ENCODE data around the gene POLR2L. TPM values are rescaled to one million over a fixed set of nuclear protein-coding genes. Genes with fewer than 3 reads are reported as not detected.

Gene POLR2L
- total and polyA plus RNA-seq, 5 donors from 2014 or later = 43.1 to 101 (median 74.3) TPM

- ATAC-seq (ENCODE audit: low read depth in 2 of 2) = no peak
- H3K9me3 ChIP-seq (ENCODE audit: control insufficient read depth in 2 of 2, low read length in 2 of 2) = no peaks in the 10 kb centered on the region
- no peaks in the 10 kb centered on the region for H3K9me3 Mint-ChIP-seq
- H3K27ac Mint-ChIP-seq = peak overlapping the region in 1 of 3 donors; percentile 73
- H3K27me3 ChIP-seq (ENCODE audit: control insufficient read depth, insufficient read depth, low read length) = no peaks in the 10 kb centered on the region
- H3K36me3 Mint-ChIP-seq = no peaks in the 10 kb centered on the region
- peaks cover 33% of the 10 kb centered on the region for H3K27me3 Mint-ChIP-seq
- peaks cover 0 to 46% (median 6%) of the 10 kb centered on the region in 4 donors for H3K4me1 Mint-ChIP-seq
- DNase-seq = no peak
- H3K36me3 ChIP-seq (ENCODE audit: control insufficient read depth, insufficient read depth, low read length) = no peaks in the 10 kb centered on the region
- H3K4me1 ChIP-seq (ENCODE audit: control insufficient read depth, insufficient read depth, low read length, poor library complexity, severe bottlenecking) = peaks cover 60% of the 10 kb centered on the region
- H3K4me3 ChIP-seq (ENCODE audit: low read depth, low read length) = no peak overlapping the region
- peak overlapping the region; percentile 54 to 72 (median 58) for H3K4me3 Mint-ChIP-seq
- no peak overlapping the region for H3K27ac ChIP-seq (ENCODE audit: insufficient read depth, low read length, poor library complexity, severe bottlenecking)
Measured at GRCh38 chr11:831961-832528, 10.3 kb downstream of the POLR2L start.

GRCh38 chr11:831118-831864 is 11.0 kb downstream of the POLR2L start:
- Histone ChIP-seq H3K4me3 (ENCODE audit: low read depth, low read length) (no peak overlapping the region), H3K4me1 (ENCODE audit: control insufficient read depth, insufficient read depth, low read length, poor library complexity, severe bottlenecking) (peaks cover 68% of the 10 kb centered on the region), H3K27ac (ENCODE audit: insufficient read depth, low read length, poor library complexity, severe bottlenecking) (no peak overlapping the region), H3K36me3 (ENCODE audit: control insufficient read depth, insufficient read depth, low read length) (no peaks in the 10 kb centered on the region), H3K27me3 (ENCODE audit: control insufficient read depth, insufficient read depth, low read length) (no peaks in the 10 kb centered on the region), H3K9me3 (ENCODE audit: control insufficient read depth in 2 of 2, low read length in 2 of 2) (no peaks in the 10 kb centered on the region)
- ATAC-seq (ENCODE audit: low read depth in 2 of 2) (no peak), DNase-seq (no peak)
- no peaks in the 10 kb centered on the region for H3K9me3 Mint-ChIP-seq
- peak overlapping the region in 1 of 3 donors; percentile 73 for H3K27ac Mint-ChIP-seq
- H3K4me3 Mint-ChIP-seq = peak overlapping the region; percentile 54 to 63 (median 58)
- H3K4me1 Mint-ChIP-seq = peaks cover 0 to 51% (median 8%) of the 10 kb centered on the region in 4 donors
- no peaks in the 10 kb centered on the region for H3K36me3 Mint-ChIP-seq
- H3K27me3 Mint-ChIP-seq = peaks cover 37% of the 10 kb centered on the region

GRCh38 chr11:830295-831117 is 11.8 kb downstream of the POLR2L start:
- no peaks in the 10 kb centered on the region for H3K9me3 Mint-ChIP-seq
- peaks cover 0 to 52% (median 8%) of the 10 kb centered on the region in 4 donors for H3K4me1 Mint-ChIP-seq
- H3K27ac Mint-ChIP-seq = no peak overlapping the region
- no peaks in the 10 kb centered on the region for H3K9me3 ChIP-seq (ENCODE audit: control insufficient read depth in 2 of 2, low read length in 2 of 2)
- peaks cover 39% of the 10 kb centered on the region for H3K27me3 Mint-ChIP-seq
- H3K4me1 ChIP-seq (ENCODE audit: control insufficient read depth, insufficient read depth, low read length, poor library complexity, severe bottlenecking) = peaks cover 72% of the 10 kb centered on the region
- no peaks in the 10 kb centered on the region for H3K36me3 ChIP-seq (ENCODE audit: control insufficient read depth, insufficient read depth, low read length)
- no peak overlapping the region for H3K4me3 ChIP-seq (ENCODE audit: low read depth, low read length)
- no peaks in the 10 kb centered on the region for H3K27me3 ChIP-seq (ENCODE audit: control insufficient read depth, insufficient read depth, low read length)
- peak; percentile 29 to 43 for ATAC-seq (ENCODE audit: low read depth in 2 of 2)
- H3K27ac ChIP-seq (ENCODE audit: insufficient read depth, low read length, poor library complexity, severe bottlenecking) = no peak overlapping the region
- peak in 2 of 3 donors; percentile 50 to 69 for DNase-seq
- H3K4me3 Mint-ChIP-seq = peak overlapping the region in 3 of 4 donors; percentile 38 to 64 (median 63)
- no peaks in the 10 kb centered on the region for H3K36me3 Mint-ChIP-seq

DNA sequence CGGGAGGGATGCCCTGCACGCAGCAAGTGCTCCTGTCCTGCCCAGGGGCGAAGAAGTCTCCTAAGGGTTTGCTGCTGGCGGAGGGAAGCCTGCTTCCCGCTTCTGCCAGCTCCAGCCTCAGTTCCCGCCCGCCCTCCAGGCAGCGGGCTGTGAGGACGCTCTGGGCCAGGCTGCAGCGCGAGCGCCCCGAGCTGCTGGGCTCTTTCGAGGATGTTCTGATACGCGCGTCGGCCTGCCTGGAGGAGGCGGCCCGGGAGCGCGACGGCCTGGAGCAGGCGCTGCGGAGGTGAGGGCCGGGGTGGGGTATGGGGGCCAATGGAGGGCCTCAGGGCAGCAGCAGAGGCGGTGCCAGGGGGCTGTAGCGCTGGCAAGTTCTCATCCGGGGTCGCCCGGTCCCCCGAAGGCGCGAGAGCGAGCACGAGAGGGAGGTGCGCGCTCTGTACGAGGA is 12.5 kb downstream of the POLR2L start:
- H3K4me3 ChIP-seq (ENCODE audit: low read depth, low read length) = no peak overlapping the region
- no peaks in the 10 kb centered on the region for H3K36me3 ChIP-seq (ENCODE audit: control insufficient read depth, insufficient read depth, low read length)
- H3K9me3 Mint-ChIP-seq = no peaks in the 10 kb centered on the region
- H3K4me1 ChIP-seq (ENCODE audit: control insufficient read depth, insufficient read depth, low read length, poor library complexity, severe bottlenecking) = peaks cover 70% of the 10 kb centered on the region
- no peak overlapping the region for H3K27ac ChIP-seq (ENCODE audit: insufficient read depth, low read length, poor library complexity, severe bottlenecking)
- H3K27me3 Mint-ChIP-seq = peaks cover 39% of the 10 kb centered on the region
- no peaks in the 10 kb centered on the region for H3K27me3 ChIP-seq (ENCODE audit: control insufficient read depth, insufficient read depth, low read length)
- H3K9me3 ChIP-seq (ENCODE audit: control insufficient read depth in 2 of 2, low read length in 2 of 2) = no peaks in the 10 kb centered on the region
- peaks cover 0 to 54% (median 9%) of the 10 kb centered on the region in 4 donors for H3K4me1 Mint-ChIP-seq
- H3K4me3 Mint-ChIP-seq = peak overlapping the region in 3 of 4 donors; percentile 54 to 64 (median 57)
- ATAC-seq (ENCODE audit: low read depth in 2 of 2) (no peak), DNase-seq (no peak)
- H3K27ac Mint-ChIP-seq = no peak overlapping the region
- H3K36me3 Mint-ChIP-seq = peaks cover 6% of the 10 kb centered on the region

DNA sequence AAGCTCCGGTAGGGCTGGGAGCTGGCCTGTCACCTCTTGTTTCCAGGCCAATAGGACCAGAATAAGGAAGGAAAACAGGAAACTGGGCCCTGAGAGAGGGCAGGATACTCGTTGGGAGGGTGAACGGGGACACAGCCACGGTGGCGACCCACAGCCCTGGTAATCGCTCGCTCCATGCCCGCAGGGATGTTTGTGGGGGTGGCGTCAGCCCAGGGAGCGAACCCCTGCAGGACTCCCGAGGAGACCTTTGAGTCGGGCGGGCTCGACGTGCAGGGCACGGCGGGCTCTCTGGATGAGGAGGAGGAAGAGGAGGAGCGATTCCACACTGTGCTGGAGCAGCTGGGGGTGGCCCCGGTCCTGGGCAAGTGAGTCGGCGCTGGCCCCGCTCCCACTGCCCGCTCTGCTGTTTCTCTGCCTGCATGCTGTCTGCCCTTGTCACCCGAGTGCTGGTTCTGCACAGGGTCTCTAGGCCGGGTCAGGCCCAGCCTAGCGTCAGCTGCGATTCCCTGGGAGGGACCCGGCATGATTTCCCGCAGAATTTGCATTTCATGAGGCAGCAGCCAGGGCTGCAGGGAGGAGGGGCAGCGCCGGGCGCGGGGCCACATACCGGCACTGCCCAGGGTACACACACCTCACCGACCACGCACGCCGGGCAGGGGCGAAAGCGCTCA is 13.0 kb downstream of the POLR2L start:
- peaks cover 7% of the 10 kb centered on the region for H3K36me3 Mint-ChIP-seq
- Histone ChIP-seq H3K27me3 (ENCODE audit: control insufficient read depth, insufficient read depth, low read length) (no peaks in the 10 kb centered on the region), H3K27ac (ENCODE audit: insufficient read depth, low read length, poor library complexity, severe bottlenecking) (no peak overlapping the region), H3K4me3 (ENCODE audit: low read depth, low read length) (no peak overlapping the region), H3K9me3 (ENCODE audit: control insufficient read depth in 2 of 2, low read length in 2 of 2) (no peaks in the 10 kb centered on the region), H3K4me1 (ENCODE audit: control insufficient read depth, insufficient read depth, low read length, poor library complexity, severe bottlenecking) (peaks cover 68% of the 10 kb centered on the region), H3K36me3 (ENCODE audit: control insufficient read depth, insufficient read depth, low read length) (no peaks in the 10 kb centered on the region)
- ATAC-seq (ENCODE audit: low read depth in 2 of 2) = no peak
- H3K27ac Mint-ChIP-seq = no peak overlapping the region
- no peak for DNase-seq
- peaks cover 39% of the 10 kb centered on the region for H3K27me3 Mint-ChIP-seq
- peak overlapping the region; percentile 21 to 64 (median 56) for H3K4me3 Mint-ChIP-seq
- H3K9me3 Mint-ChIP-seq = no peaks in the 10 kb centered on the region
- H3K4me1 Mint-ChIP-seq = peaks cover 0 to 53% (median 9%) of the 10 kb centered on the region in 4 donors

DNA sequence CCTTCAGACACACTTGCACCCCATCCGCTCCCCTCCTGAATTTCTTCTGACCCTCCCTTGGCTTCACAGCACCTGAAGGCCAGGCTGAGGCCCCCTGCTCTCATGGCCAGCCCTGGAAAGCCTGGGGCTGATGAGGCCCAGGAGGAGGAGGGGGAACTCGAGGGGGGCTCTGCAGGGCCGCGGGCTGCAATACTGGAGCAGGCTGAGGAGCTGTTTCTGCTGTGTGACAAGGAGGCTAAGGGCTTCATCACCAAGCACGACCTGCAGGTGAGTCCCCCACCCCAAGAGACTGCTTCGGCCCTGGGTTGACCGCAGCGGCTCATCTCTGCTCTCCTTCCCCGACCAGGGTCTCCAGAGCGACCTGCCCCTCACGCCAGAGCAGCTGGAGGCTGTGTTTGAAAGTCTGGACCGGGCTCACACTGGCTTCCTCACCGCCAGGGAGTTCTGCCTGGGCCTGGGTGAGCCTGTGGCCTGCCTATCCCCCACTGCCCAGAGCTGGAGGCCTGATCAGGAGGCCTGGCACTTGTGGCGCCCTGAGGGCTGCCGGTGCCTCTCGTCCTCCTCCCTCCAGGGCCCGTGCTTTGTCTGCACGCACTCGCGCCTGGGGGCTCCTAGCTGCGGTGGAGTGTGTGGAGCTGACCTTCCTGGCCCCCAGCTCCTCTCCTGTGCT is 13.7 kb downstream of the POLR2L start:
- H3K4me1 ChIP-seq (ENCODE audit: control insufficient read depth, insufficient read depth, low read length, poor library complexity, severe bottlenecking) = peaks cover 66% of the 10 kb centered on the region
- peaks cover 0 to 47% (median 9%) of the 10 kb centered on the region in 4 donors for H3K4me1 Mint-ChIP-seq
- no peaks in the 10 kb centered on the region for H3K27me3 ChIP-seq (ENCODE audit: control insufficient read depth, insufficient read depth, low read length)
- peaks cover 6% of the 10 kb centered on the region for H3K36me3 ChIP-seq (ENCODE audit: control insufficient read depth, insufficient read depth, low read length)
- peaks cover 39% of the 10 kb centered on the region for H3K27me3 Mint-ChIP-seq
- no peak overlapping the region for H3K27ac ChIP-seq (ENCODE audit: insufficient read depth, low read length, poor library complexity, severe bottlenecking)
- H3K36me3 Mint-ChIP-seq = peaks cover 7% of the 10 kb centered on the region
- H3K9me3 Mint-ChIP-seq = no peaks in the 10 kb centered on the region
- DNase-seq (no peak), ATAC-seq (ENCODE audit: low read depth in 2 of 2) (no peak)
- H3K4me3 ChIP-seq (ENCODE audit: low read depth, low read length) = no peak overlapping the region
- no peaks in the 10 kb centered on the region for H3K9me3 ChIP-seq (ENCODE audit: control insufficient read depth in 2 of 2, low read length in 2 of 2)
- H3K27ac Mint-ChIP-seq = no peak overlapping the region
- peak overlapping the region; percentile 57 to 89 (median 81) for H3K4me3 Mint-ChIP-seq

GRCh38 chr11:827897-828192 is 14.5 kb downstream of the POLR2L start, which contains the start of gene CRACR2B:
Gene CRACR2B, plus strand, starts transcription at chr11:827919. Its CDS starts 689 bp downstream, at chr11:828608.
- Mint-ChIP-seq H3K9me3 (no peaks in the 10 kb centered on the region), H3K4me1 (peaks cover 0 to 46% (median 10%) of the 10 kb centered on the region in 4 donors), H3K36me3 (peaks cover 7% of the 10 kb centered on the region), H3K27me3 (peaks cover 39% of the 10 kb centered on the region), H3K27ac (no peak within 1 kb of the TSS), H3K4me3 (peak within 1 kb of the TSS; percentile 77 to 91 (median 86))
- Histone ChIP-seq H3K27ac (ENCODE audit: insufficient read depth, low read length, poor library complexity, severe bottlenecking) (no peak within 1 kb of the TSS), H3K36me3 (ENCODE audit: control insufficient read depth, insufficient read depth, low read length) (peaks cover 6% of the 10 kb centered on the region), H3K9me3 (ENCODE audit: control insufficient read depth in 2 of 2, low read length in 2 of 2) (no peaks in the 10 kb centered on the region), H3K4me3 (ENCODE audit: low read depth, low read length) (no peak within 1 kb of the TSS), H3K4me1 (ENCODE audit: control insufficient read depth, insufficient read depth, low read length, poor library complexity, severe bottlenecking) (peaks cover 59% of the 10 kb centered on the region), H3K27me3 (ENCODE audit: control insufficient read depth, insufficient read depth, low read length) (no peaks in the 10 kb centered on the region)
- no peak for ATAC-seq (ENCODE audit: low read depth in 2 of 2)
- no peak for DNase-seq
